HEK293 (cell line): ENCODE measurements around the gene SLC44A5.

Experiments used
- CTCF ChIA-PET: fragments of 350-600 bp; formaldehyde crosslinking; extraction: SDS; loops from one replicate; lab custom pipeline; 2021; ENCODE audit warnings: antibody characterized with exemption; lab: Yijun Ruan, JAX
- POLR2A ChIA-PET: fragments of 300-600 bp; formaldehyde crosslinking; extraction: SDS; loops from one replicate; lab custom pipeline; 2020; ENCODE audit warnings: antibody characterized with exemption, inconsistent platforms; lab: Yijun Ruan, JAX
- H3K27ac ChIP-seq: fragments of 200-500 bp; sonication (Bioruptor generic); 2 replicates; pipeline ENCODE4 v1.5.1; 2014; ENCODE audit warnings: low read depth, low read length, control low read depth, inconsistent platforms; ENCODE audit errors: extremely low read depth
- H3K36me3 ChIP-seq, 2 experiments: fragments of 200-500 bp in 1 of 2; sonication (Bioruptor generic) in 1 of 2; 1 replicate in 1 of 2; 2 replicates in 1 of 2; pipeline ENCODE4 v1.5.1; 2014 to 2017; ENCODE audit warnings: inconsistent platforms in 2 of 2, low read length in 2 of 2; ENCODE audit not compliant: control insufficient read depth in 2 of 2, insufficient read depth in 1 of 2
- H3K4me1 ChIP-seq: fragments of 200-500 bp; sonication (Bioruptor generic); 2 replicates; pipeline ENCODE4 v1.5.1; 2014; ENCODE audit warnings: mild to moderate bottlenecking, low read length, inconsistent platforms; ENCODE audit not compliant: control insufficient read depth, insufficient read depth
- H3K4me3 ChIP-seq: 2 replicates; pipeline ENCODE4 v1.5.1; 2011; ENCODE audit warnings: low read depth, mild to moderate bottlenecking, control low read depth, low read length, moderate library complexity
- H3K9me3 ChIP-seq: fragments of 200-500 bp; sonication (Bioruptor generic); 2 replicates; pipeline ENCODE4 v1.5.1; 2014; ENCODE audit warnings: low read depth, low read length, inconsistent platforms; ENCODE audit not compliant: control insufficient read depth, insufficient read depth
- GLIS1 ChIP-seq: fragments of 450-650 bp; formaldehyde crosslinking; IDR thresholded peaks from 2 replicates; pipeline ENCODE4 v1.5.1; 2016; ENCODE audit warnings: missing biosample characterization, missing genetic modification characterization
- INSM2 ChIP-seq: fragments of 450-650 bp; formaldehyde crosslinking; IDR thresholded peaks from 2 replicates; pipeline ENCODE4 v1.5.1; 2016; ENCODE audit warnings: missing biosample characterization, missing genetic modification characterization
- MZF1 ChIP-seq: fragments of 450-650 bp; formaldehyde crosslinking; IDR thresholded peaks from 2 replicates; pipeline ENCODE4 v1.5.1; 2017; ENCODE audit warnings: missing biosample characterization, missing genetic modification characterization, borderline replicate concordance
- RBAK ChIP-seq: fragments of 450-650 bp; formaldehyde crosslinking; IDR thresholded peaks from 2 replicates; pipeline ENCODE4 v1.5.1; 2016; ENCODE audit warnings: missing biosample characterization, missing genetic modification characterization
- REST ChIP-seq: fragments of 450-650 bp; formaldehyde crosslinking; IDR thresholded peaks from 2 replicates; pipeline ENCODE4 v1.5.1; 2016; ENCODE audit warnings: missing biosample characterization, missing genetic modification characterization
- SETDB1 ChIP-seq: IDR thresholded peaks from one replicate; pipeline ENCODE4 v1.6.1; 2017; ENCODE audit warnings: mild to moderate bottlenecking, low read length, moderate library complexity, mixed read lengths; ENCODE audit not compliant: insufficient read length
- WT1 ChIP-seq: fragments of 450-650 bp; formaldehyde crosslinking; IDR thresholded peaks from 2 replicates; pipeline ENCODE4 v1.5.1; 2016; ENCODE audit warnings: missing biosample characterization, missing genetic modification characterization
- ZFP41 ChIP-seq: fragments of 450-650 bp; formaldehyde crosslinking; IDR thresholded peaks from 2 replicates; pipeline ENCODE4 v1.5.1; 2016; ENCODE audit warnings: missing biosample characterization, missing genetic modification characterization, borderline replicate concordance
- ZIC2 ChIP-seq: fragments of 450-650 bp; formaldehyde crosslinking; IDR thresholded peaks from 2 replicates; pipeline ENCODE4 v1.5.1; 2016; ENCODE audit warnings: missing biosample characterization, missing genetic modification characterization
- ZNF148 ChIP-seq: fragments of 450-650 bp; formaldehyde crosslinking; IDR thresholded peaks from 2 replicates; pipeline ENCODE4 v1.5.0; 2017; ENCODE audit warnings: missing biosample characterization, missing genetic modification characterization, borderline replicate concordance
- ZNF157 ChIP-seq: fragments of 450-650 bp; formaldehyde crosslinking; IDR thresholded peaks from 2 replicates; pipeline ENCODE4 v1.5.1; 2016; ENCODE audit warnings: missing biosample characterization, missing genetic modification characterization
- ZNF175 ChIP-seq: fragments of 450-650 bp; formaldehyde crosslinking; IDR thresholded peaks from 2 replicates; pipeline ENCODE4 v1.5.1; 2016; ENCODE audit warnings: missing biosample characterization, missing genetic modification characterization
- ZNF223 ChIP-seq: fragments of 450-650 bp; formaldehyde crosslinking; IDR thresholded peaks from 2 replicates; pipeline ENCODE4 v1.5.1; 2016; ENCODE audit warnings: missing biosample characterization, missing genetic modification characterization
- ZNF341 ChIP-seq: fragments of 450-650 bp; formaldehyde crosslinking; IDR thresholded peaks from 2 replicates; pipeline ENCODE4; 2016; ENCODE audit warnings: low read depth, missing biosample characterization, missing genetic modification characterization
- ZNF48 ChIP-seq: fragments of 450-650 bp; formaldehyde crosslinking; IDR thresholded peaks from 2 replicates; pipeline ENCODE4 v1.5.1; 2016; ENCODE audit warnings: missing biosample characterization, missing genetic modification characterization
- ZNF558 ChIP-seq: fragments of 450-650 bp; formaldehyde crosslinking; IDR thresholded peaks from 2 replicates; pipeline ENCODE4 v1.5.1; 2016; ENCODE audit warnings: missing biosample characterization, missing genetic modification characterization
- ZNF621 ChIP-seq: fragments of 450-650 bp; formaldehyde crosslinking; IDR thresholded peaks from 2 replicates; pipeline ENCODE4 v1.5.1; 2017; ENCODE audit warnings: missing biosample characterization, missing genetic modification characterization
- ZNF629 ChIP-seq: fragments of 450-650 bp; formaldehyde crosslinking; IDR thresholded peaks from 2 replicates; pipeline ENCODE4 v1.5.1; 2017; ENCODE audit warnings: missing biosample characterization, missing genetic modification characterization
- ZNF747 ChIP-seq: fragments of 450-650 bp; formaldehyde crosslinking; IDR thresholded peaks from 2 replicates; pipeline ENCODE4 v1.5.1; 2016; ENCODE audit warnings: missing biosample characterization, missing genetic modification characterization
- ZNF830 ChIP-seq: fragments of 450-650 bp; IDR thresholded peaks from 2 replicates; pipeline ENCODE4 v1.5.0; 2018; ENCODE audit warnings: missing biosample characterization, missing genetic modification characterization, low read depth, mild to moderate bottlenecking, moderate library complexity
- ZNF843 ChIP-seq: fragments of 450-650 bp; formaldehyde crosslinking; IDR thresholded peaks from 2 replicates; pipeline ENCODE4 v1.5.1; 2016; ENCODE audit warnings: missing biosample characterization, missing genetic modification characterization

Gene SLC44A5

DNA sequence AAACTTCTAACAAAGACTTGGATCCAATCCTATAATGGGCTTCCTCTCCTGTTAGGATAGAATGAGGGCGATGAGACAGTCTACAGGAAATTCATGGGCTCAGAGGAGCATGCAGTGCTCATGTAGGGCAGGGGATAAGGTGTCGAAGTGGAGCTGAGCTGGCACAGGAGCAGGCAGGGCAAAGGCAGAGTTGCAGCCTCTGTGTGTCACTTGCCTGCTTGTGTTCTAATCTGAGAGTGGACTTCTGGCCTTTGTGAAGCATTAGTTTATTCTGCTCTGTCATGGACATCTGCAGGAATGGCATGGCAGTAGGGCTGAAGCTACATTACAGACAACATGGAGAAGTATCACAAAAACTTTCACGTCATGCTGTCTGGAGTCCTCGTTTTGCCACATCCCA lies 444.1 kb downstream of the SLC44A5 start:
- no peak overlapping the region for H3K27ac ChIP-seq
- H3K9me3 ChIP-seq = no peaks in the 10 kb centered on the region
- ChIA-PET POLR2A (no interaction called here), CTCF (no interaction called here)
- no peak overlapping the region for H3K4me3 ChIP-seq
- no peak for TF ChIP-seq ZNF843 (tag by site-specific recombination)
- H3K4me1 ChIP-seq = no peaks in the 10 kb centered on the region
- no peaks in the 10 kb centered on the region for H3K36me3 ChIP-seq

- no peaks in the 10 kb centered on the region for H3K9me3 ChIP-seq
- no peak for TF ChIP-seq ZNF48 (tag by site-specific recombination)
- no peak for TF ChIP-seq ZIC2 (tag by site-specific recombination)
- no peak for TF ChIP-seq ZNF175
- no peak for TF ChIP-seq ZNF621 (tag by site-specific recombination)
- TF ChIP-seq MZF1 (tag by site-specific recombination) = no peak
- no peak for TF ChIP-seq ZNF830 (tag by site-specific recombination)
- no peak for TF ChIP-seq INSM2 (tag by site-specific recombination)
- no peak for TF ChIP-seq ZNF223 (tag by site-specific recombination)
- no peak for TF ChIP-seq SETDB1
- no peak for TF ChIP-seq REST
- TF ChIP-seq ZNF629 = no peak
- TF ChIP-seq WT1 = no peak
- TF ChIP-seq ZNF341 (tag by site-specific recombination) = no peak
- no peak for TF ChIP-seq ZNF148 (tag by site-specific recombination)
- no peak for TF ChIP-seq RBAK (tag by site-specific recombination)
- no peak overlapping the region for H3K4me3 ChIP-seq
- H3K27ac ChIP-seq = no peak overlapping the region
- no peaks in the 10 kb centered on the region for H3K4me1 ChIP-seq
- H3K36me3 ChIP-seq = no peaks in the 10 kb centered on the region
- CTCF ChIA-PET = no interaction called here
- POLR2A ChIA-PET = no interaction called here
These were observed 445.6 kb downstream of the SLC44A5 start for GRCh38 chr1:75165264-75165663.

- no peaks in the 10 kb centered on the region for H3K4me1 ChIP-seq
- no peak overlapping the region for H3K27ac ChIP-seq
- H3K36me3 ChIP-seq = peaks cover 0 to 7% of the 10 kb centered on the region in 2 experiments; a peak in 2 of 3 replicates
- no peak overlapping the region for H3K4me3 ChIP-seq
- H3K9me3 ChIP-seq = no peaks in the 10 kb centered on the region
- POLR2A ChIA-PET = no interaction called here
- TF ChIP-seq ZNF157 (tag by site-specific recombination) (no peak), ZFP41 (tag by site-specific recombination) (no peak), ZNF558 (tag by site-specific recombination) (peak; percentile 96), GLIS1 (tag by site-specific recombination) (no peak), ZNF747 (tag by site-specific recombination) (no peak)
- CTCF ChIA-PET = no interaction called here
These were observed 451.8 kb downstream of the SLC44A5 start for GRCh38 chr1:75159154-75159553.
